Activated CD8-positive, alpha-beta T cell treated with anti-CD3 and anti-CD28 coated beads for 36 hours (primary cell): ENCODE results near the gene TNFRSF14. TPM values are rescaled to one million over a fixed set of nuclear protein-coding genes. Genes with fewer than 3 reads are reported as not detected.

Source experiments
- ATAC-seq: fragments of 200-7000 bp; cut with Tn5 transposase; one replicate; pipeline ENCODE4 v1.10.0; 2021; ENCODE audit warnings: mild to moderate bottlenecking, moderate library complexity
- CTCF ChIA-PET: fragments of 350-600 bp; sonication (Branson Sonifier 250); formaldehyde crosslinking; loops from one replicate; lab custom pipeline; 2021; ENCODE audit warnings: antibody characterized with exemption; lab: Charles Lee
- POLR2A ChIA-PET: fragments of 350-600 bp; sonication (Branson Sonifier 250); formaldehyde crosslinking; loops from one replicate; lab custom pipeline; 2021; ENCODE audit warnings: antibody characterized with exemption; lab: Charles Lee
- DNase-seq: peaks from one replicate; pipeline ENCODE4 v3.0.0-alpha.2; 2020
- H3K27ac Mint-ChIP-seq: one replicate; pipeline ENCODE4 v1.8.0; 2021; ENCODE audit warnings: mild to moderate bottlenecking, mixed read lengths
- H3K27me3 Mint-ChIP-seq: one replicate; pipeline ENCODE4 v1.8.0; 2021; ENCODE audit warnings: mixed read lengths
- H3K36me3 Mint-ChIP-seq: one replicate; pipeline ENCODE4 v1.8.0; 2021; ENCODE audit warnings: low read depth, mixed read lengths
- H3K4me1 Mint-ChIP-seq: one replicate; pipeline ENCODE4 v1.8.0; 2021; ENCODE audit warnings: low read depth, mixed read lengths
- H3K4me3 Mint-ChIP-seq: one replicate; pipeline ENCODE4 v1.8.0; 2021; ENCODE audit warnings: mild to moderate bottlenecking, moderate library complexity, mixed read lengths
- H3K9me3 Mint-ChIP-seq: one replicate; pipeline ENCODE4 v1.8.0; 2021; ENCODE audit warnings: mixed read lengths
- intact Hi-C: fragments of 100-400 bp; cut with micrococcal nuclease; formaldehyde crosslinking; loops from one replicate; pipeline ENCODE4 v1.10.0; 2022
- total RNA-seq, 2 experiments: library from RNA; stranded (reverse); gene quantifications; one replicate each; pipeline ENCODE4 v1.2.3, GENCODE V29; 2021
- TF ChIP-seq, protein P1 (sequence below): fragments of 200-600 bp; IDR thresholded peaks from one replicate; pipeline ENCODE4 v1.8.0; 2022; ENCODE audit warnings: antibody characterized with exemption, mild to moderate bottlenecking

Gene TNFRSF14
- total RNA-seq, 2 experiments from 2014 or later, result 134 to 140 TPM

DNA sequence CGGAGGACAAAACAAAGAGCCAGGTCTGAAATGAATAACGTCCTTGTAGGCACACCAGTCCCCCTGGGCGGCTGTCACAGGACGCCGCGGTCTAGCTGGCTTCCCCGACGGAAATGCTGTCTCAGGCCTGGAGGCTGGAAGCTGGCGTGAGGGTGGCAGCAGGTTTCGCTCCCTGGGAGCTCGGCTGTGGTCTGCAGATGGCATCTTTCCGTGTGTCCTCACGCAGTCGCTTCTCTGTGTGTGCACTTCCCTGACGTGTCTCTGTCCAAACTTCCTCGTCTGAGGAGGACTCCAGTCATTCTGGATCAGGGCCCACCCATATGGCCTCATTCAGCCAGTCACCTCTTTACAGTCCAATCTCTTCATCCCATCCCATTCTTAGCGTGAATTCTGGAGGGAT is 14.2 kb downstream of the TNFRSF14 start:
- ATAC-seq, result no peak
- TF ChIP-seq, protein P1, sequence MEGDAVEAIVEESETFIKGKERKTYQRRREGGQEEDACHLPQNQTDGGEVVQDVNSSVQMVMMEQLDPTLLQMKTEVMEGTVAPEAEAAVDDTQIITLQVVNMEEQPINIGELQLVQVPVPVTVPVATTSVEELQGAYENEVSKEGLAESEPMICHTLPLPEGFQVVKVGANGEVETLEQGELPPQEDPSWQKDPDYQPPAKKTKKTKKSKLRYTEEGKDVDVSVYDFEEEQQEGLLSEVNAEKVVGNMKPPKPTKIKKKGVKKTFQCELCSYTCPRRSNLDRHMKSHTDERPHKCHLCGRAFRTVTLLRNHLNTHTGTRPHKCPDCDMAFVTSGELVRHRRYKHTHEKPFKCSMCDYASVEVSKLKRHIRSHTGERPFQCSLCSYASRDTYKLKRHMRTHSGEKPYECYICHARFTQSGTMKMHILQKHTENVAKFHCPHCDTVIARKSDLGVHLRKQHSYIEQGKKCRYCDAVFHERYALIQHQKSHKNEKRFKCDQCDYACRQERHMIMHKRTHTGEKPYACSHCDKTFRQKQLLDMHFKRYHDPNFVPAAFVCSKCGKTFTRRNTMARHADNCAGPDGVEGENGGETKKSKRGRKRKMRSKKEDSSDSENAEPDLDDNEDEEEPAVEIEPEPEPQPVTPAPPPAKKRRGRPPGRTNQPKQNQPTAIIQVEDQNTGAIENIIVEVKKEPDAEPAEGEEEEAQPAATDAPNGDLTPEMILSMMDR, result no peak
- H3K27me3 Mint-ChIP-seq, result no peaks in the 10 kb centered on the region
- no peak overlapping the region for H3K27ac Mint-ChIP-seq
- POLR2A ChIA-PET, result interaction anchor here (1.5 to 4.1 kb wide), 5 partner anchors 8 to 15 kb away, joined by 7 to 26 read pairs (median 10); partner anchors contain the start of gene TNFRSF14
- CTCF ChIA-PET, result interaction anchor here (1.4 to 2.3 kb wide), 2 partner anchors 9 to 15 kb away, joined by 3 to 16 read pairs; partner anchors contain the start of gene TNFRSF14
- peaks cover 15% of the 10 kb centered on the region for H3K4me1 Mint-ChIP-seq
- H3K9me3 Mint-ChIP-seq, result peaks cover 14% of the 10 kb centered on the region
- intact Hi-C loops, result no loop called here
- H3K4me3 Mint-ChIP-seq, result no peak overlapping the region
- DNase-seq, result no peak
- H3K36me3 Mint-ChIP-seq, result peaks cover 4% of the 10 kb centered on the region

DNA sequence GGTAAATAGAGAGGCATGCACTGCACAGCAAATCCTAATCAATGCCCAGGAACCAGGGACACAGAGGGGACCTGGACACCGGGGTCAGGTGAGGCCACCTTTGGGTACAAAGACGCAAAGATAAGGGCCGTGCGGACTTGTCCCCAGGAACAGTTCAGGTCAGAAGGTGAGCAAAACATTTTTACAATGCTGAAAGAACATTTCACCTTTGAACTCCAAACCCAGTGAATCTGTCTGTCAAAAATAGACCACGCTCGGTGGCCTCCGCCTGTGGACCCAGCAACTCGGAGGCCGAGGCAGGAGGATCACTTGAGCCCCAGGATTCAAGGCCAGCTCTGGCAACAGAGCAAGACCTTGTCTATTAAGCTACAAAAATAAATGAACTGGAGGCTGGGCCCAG is 15.2 kb downstream of the TNFRSF14 start:
- DNase-seq (no peak), ATAC-seq (no peak)
- intact Hi-C loops, result no loop called here
- Mint-ChIP-seq H3K4me1 (peaks cover 20% of the 10 kb centered on the region), H3K4me3 (no peak overlapping the region), H3K9me3 (peaks cover 14% of the 10 kb centered on the region), H3K27ac (no peak overlapping the region), H3K36me3 (peaks cover 4% of the 10 kb centered on the region), H3K27me3 (no peaks in the 10 kb centered on the region)
- CTCF ChIA-PET, result interaction anchor here (0.8 to 2.3 kb wide), 3 partner anchors 10 to 16 kb away, joined by 3 to 16 read pairs (median 3); partner anchors contain the start of gene TNFRSF14
- TF ChIP-seq, protein P1, result no peak
- POLR2A ChIA-PET, result interaction anchor here (1.5 to 4.1 kb wide), 5 partner anchors 9 to 16 kb away, joined by 7 to 26 read pairs (median 10); partner anchors contain the start of gene TNFRSF14

DNA sequence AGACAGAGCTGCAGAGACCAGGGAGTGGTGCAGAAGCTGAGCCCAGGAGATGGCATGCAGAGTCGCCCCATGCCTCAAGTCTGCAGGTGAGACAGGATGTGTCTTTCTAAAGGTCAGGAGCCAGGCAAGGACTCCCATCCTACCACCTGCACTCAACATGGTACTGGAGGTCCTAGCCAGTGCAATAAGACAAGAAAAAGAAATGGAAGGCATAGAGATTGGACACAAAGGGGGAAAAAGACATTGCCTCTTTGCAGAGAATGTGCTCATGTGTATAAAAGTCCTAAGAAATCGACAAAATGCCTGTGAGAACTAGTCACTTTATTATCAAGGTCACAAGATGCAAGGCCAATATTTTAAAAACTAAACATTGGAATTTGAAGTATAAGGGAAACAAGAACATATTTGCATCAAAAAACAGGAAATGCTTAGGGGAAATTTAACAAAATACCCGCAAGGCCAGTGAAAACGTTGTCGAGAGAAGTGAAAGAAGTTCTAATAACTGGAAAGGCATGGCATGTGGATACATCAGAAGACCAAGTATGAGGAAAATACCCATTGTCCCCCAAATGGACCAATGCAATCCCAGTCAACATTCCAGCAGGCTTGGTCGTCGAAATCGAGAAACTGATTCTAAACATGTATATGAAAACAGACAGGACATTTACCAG is 17.2 kb downstream of the TNFRSF14 start:
- intact Hi-C loops, result no loop called here
- peaks cover 32% of the 10 kb centered on the region for H3K4me1 Mint-ChIP-seq
- H3K27ac Mint-ChIP-seq, result no peak overlapping the region
- no peak overlapping the region for H3K4me3 Mint-ChIP-seq
- H3K9me3 Mint-ChIP-seq, result peaks cover 14% of the 10 kb centered on the region
- CTCF ChIA-PET, result interaction anchor here (1.5 to 1.8 kb wide), 2 partner anchors 12 to 18 kb away, joined by 4 read pairs; partner anchors contain the start of gene TNFRSF14
- no peak for ATAC-seq
- TF ChIP-seq, protein P1, result no peak
- DNase-seq, result no peak
- peaks cover 4% of the 10 kb centered on the region for H3K36me3 Mint-ChIP-seq
- H3K27me3 Mint-ChIP-seq, result no peaks in the 10 kb centered on the region
- POLR2A ChIA-PET, result interaction anchor here (1.1 to 4.1 kb wide), 4 partner anchors 9 to 17 kb away, joined by 4 to 26 read pairs (median 4); partner anchors contain the start of gene TNFRSF14

- H3K27me3 Mint-ChIP-seq, result no peaks in the 10 kb centered on the region
- H3K4me1 Mint-ChIP-seq, result peaks cover 40% of the 10 kb centered on the region
- H3K36me3 Mint-ChIP-seq, result peaks cover 6% of the 10 kb centered on the region
- H3K4me3 Mint-ChIP-seq, result no peak overlapping the region
- H3K9me3 Mint-ChIP-seq, result peaks cover 14% of the 10 kb centered on the region
- intact Hi-C loops, result no loop called here
- ChIA-PET CTCF (interaction anchor here (1.5 to 1.8 kb wide), 2 partner anchors 13 to 19 kb away, joined by 4 read pairs; partner anchors contain the start of gene TNFRSF14), POLR2A (interaction anchor here (0.6 to 1.7 kb wide), 5 partner anchors 8 to 55 kb away, joined by 3 to 5 read pairs (median 4); partner anchors contain the start of gene TNFRSF14)
- ATAC-seq (no peak), DNase-seq (no peak)
- TF ChIP-seq, protein P1, result no peak
- H3K27ac Mint-ChIP-seq, result no peak overlapping the region
Observed at GRCh38 chr1:2574350-2574749, 18.2 kb downstream of the TNFRSF14 start.
